GM10847 (cell line): ENCODE results near the gene PPAN.

Experiments used
- POLR2A ChIP-seq: IDR thresholded peaks from 2 replicates; pipeline ENCODE4 v1.6.1; 2011; ENCODE audit not compliant: insufficient read length; ENCODE audit errors: extremely low read depth

The PPAN gene

GRCh38 chr19:10141479-10141878 lies 35.3 kb downstream of the PPAN start:
- TF ChIP-seq POLR2A = no peak

- TF ChIP-seq POLR2A = no peak
These were observed 35.8 kb downstream of the PPAN start for GRCh38 chr19:10141973-10142372.

- TF ChIP-seq POLR2A = no peak
These were observed 36.7 kb downstream of the PPAN start for GRCh38 chr19:10142701-10143375.

GRCh38 chr19:10143681-10144080 lies 37.5 kb downstream of the PPAN start:
- TF ChIP-seq POLR2A = no peak

- no peak for TF ChIP-seq POLR2A
These were observed 38.2 kb downstream of the PPAN start for GRCh38 chr19:10144361-10144760.

- no peak for TF ChIP-seq POLR2A
These were observed 38.9 kb downstream of the PPAN start for GRCh38 chr19:10145031-10145430.

- no peak for TF ChIP-seq POLR2A
These were observed 40.0 kb downstream of the PPAN start for GRCh38 chr19:10146142-10146541.

GRCh38 chr19:10149427-10149826 lies 43.3 kb downstream of the PPAN start:
- TF ChIP-seq POLR2A = no peak

- no peak for TF ChIP-seq POLR2A
These were observed 45.4 kb downstream of the PPAN start for GRCh38 chr19:10151521-10151920.

- TF ChIP-seq POLR2A = no peak
These were observed 45.9 kb downstream of the PPAN start for GRCh38 chr19:10152100-10152499.

GRCh38 chr19:10155839-10156238 lies 49.7 kb downstream of the PPAN start:
- TF ChIP-seq POLR2A = no peak

- TF ChIP-seq POLR2A = no peak
These were observed 51.9 kb downstream of the PPAN start for GRCh38 chr19:10158071-10158470.

GRCh38 chr19:10158485-10158884 lies 52.3 kb downstream of the PPAN start:
- TF ChIP-seq POLR2A = no peak

GRCh38 chr19:10159610-10160009 lies 53.4 kb downstream of the PPAN start:
- TF ChIP-seq POLR2A = no peak
